Calu3 (cell line): ENCODE results near the gene FBXL17. TPM values are rescaled to one million over a fixed set of nuclear protein-coding genes. Genes with fewer than 3 reads are reported as not detected.

Experiments
- BruUV-seq: library from RNA; stranded (reverse); fragments of 400-500 nt; replicated peaks from 2 replicates; lab custom pipeline; 2021; lab: Mats Ljungman, UMichigan
- CTCF ChIA-PET: fragments of 300-600 bp; sonication (Branson Sonifier 250); formaldehyde crosslinking; loops from one replicate; lab custom pipeline; 2022; ENCODE audit warnings: antibody characterized with exemption; lab: Charles Lee
- DNase-seq: peaks from one replicate; pipeline ENCODE4 v3.0.0; 2022
- H3K27ac Mint-ChIP-seq: one replicate; pipeline ENCODE4 v1.8.0; 2022; ENCODE audit warnings: mixed read lengths; ENCODE audit not compliant: unreplicated experiment
- H3K27me3 Mint-ChIP-seq: one replicate; pipeline ENCODE4 v1.8.0; 2022; ENCODE audit warnings: mixed read lengths; ENCODE audit not compliant: unreplicated experiment
- H3K36me3 Mint-ChIP-seq: one replicate; pipeline ENCODE4 v1.8.0; 2022; ENCODE audit warnings: mild to moderate bottlenecking, moderate library complexity, mixed read lengths; ENCODE audit not compliant: insufficient read depth, unreplicated experiment
- H3K4me1 Mint-ChIP-seq: one replicate; pipeline ENCODE4 v1.8.0; 2022; ENCODE audit warnings: mild to moderate bottlenecking, low read depth, mixed read lengths; ENCODE audit not compliant: unreplicated experiment
- H3K4me3 Mint-ChIP-seq: one replicate; pipeline ENCODE4 v1.8.0; 2022; ENCODE audit warnings: mild to moderate bottlenecking, low read depth, moderate library complexity, mixed read lengths; ENCODE audit not compliant: unreplicated experiment
- H3K9me3 Mint-ChIP-seq: one replicate; pipeline ENCODE4 v1.8.0; 2022; ENCODE audit warnings: low read depth, mixed read lengths; ENCODE audit not compliant: unreplicated experiment
- intact Hi-C: fragments of 100-400 bp; cut with micrococcal nuclease; formaldehyde crosslinking; loops from one replicate; pipeline ENCODE4 v1.10.0; 2022; ENCODE audit not compliant: unreplicated experiment
- total RNA-seq: library from RNA; stranded (reverse); gene quantifications from 2 replicates; pipeline ENCODE4 v1.2.3, GENCODE V29; 2022
- TF ChIP-seq, protein P1 (sequence below): fragments of 200-600 bp; IDR thresholded peaks from one replicate; pipeline ENCODE4 v1.8.0; 2022; ENCODE audit warnings: antibody characterized with exemption; ENCODE audit not compliant: unreplicated experiment

The FBXL17 gene
- total RNA-seq, 1 experiment from 2014 or later, result 19.6 TPM

DNA sequence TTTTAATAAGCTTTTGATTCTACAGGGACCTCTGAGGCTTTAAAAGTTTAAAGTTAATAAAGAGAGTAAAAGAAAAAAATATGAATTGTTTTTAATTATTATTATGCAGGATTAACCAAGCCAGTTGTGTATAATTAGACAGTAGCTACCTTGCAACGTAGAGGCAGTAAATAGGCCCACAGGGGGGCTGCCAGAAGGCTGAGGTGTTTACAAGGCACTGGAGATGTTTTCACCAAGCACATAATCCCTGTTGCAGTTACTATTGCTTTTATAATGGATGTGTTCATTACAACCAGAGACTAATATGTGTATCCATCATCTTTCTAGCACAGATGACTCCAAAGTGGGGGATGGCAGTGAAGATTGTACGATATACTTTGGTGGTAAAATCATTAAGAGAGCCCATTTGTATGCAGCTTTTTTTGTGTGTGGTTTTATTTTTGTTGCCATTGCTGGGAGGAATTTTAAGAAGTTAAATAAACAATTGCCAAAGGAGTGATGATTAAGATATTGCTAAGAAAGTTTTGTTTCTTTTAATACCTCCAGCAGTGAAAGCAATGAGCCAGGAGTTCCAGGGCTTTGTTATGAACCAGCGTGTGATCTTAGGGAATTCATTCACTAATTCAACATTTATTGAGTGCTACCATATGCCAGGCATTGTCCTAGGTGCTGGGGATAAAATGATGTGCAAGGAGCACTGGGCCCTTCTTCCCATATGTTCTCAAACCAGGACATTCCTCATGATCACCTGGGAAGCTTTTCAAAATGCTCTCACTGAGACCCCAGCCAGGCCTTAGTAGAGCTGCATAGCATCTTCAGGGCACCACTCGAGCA lies 572.5 kb downstream of the FBXL17 start:
- DNase-seq, result no peak
- intact Hi-C loops, result no loop called here
- BruUV-seq, result no TSS peak
- Mint-ChIP-seq H3K9me3 (no peaks in the 10 kb centered on the region), H3K4me3 (no peak overlapping the region), H3K4me1 (no peaks in the 10 kb centered on the region), H3K27ac (no peak overlapping the region), H3K36me3 (no peaks in the 10 kb centered on the region), H3K27me3 (peaks cover 18% of the 10 kb centered on the region)
- CTCF ChIA-PET, result no interaction called here
- TF ChIP-seq, protein P1, sequence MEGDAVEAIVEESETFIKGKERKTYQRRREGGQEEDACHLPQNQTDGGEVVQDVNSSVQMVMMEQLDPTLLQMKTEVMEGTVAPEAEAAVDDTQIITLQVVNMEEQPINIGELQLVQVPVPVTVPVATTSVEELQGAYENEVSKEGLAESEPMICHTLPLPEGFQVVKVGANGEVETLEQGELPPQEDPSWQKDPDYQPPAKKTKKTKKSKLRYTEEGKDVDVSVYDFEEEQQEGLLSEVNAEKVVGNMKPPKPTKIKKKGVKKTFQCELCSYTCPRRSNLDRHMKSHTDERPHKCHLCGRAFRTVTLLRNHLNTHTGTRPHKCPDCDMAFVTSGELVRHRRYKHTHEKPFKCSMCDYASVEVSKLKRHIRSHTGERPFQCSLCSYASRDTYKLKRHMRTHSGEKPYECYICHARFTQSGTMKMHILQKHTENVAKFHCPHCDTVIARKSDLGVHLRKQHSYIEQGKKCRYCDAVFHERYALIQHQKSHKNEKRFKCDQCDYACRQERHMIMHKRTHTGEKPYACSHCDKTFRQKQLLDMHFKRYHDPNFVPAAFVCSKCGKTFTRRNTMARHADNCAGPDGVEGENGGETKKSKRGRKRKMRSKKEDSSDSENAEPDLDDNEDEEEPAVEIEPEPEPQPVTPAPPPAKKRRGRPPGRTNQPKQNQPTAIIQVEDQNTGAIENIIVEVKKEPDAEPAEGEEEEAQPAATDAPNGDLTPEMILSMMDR, result no peak
